GM18511 (cell line): ENCODE results near the gene GEMIN8.

Experiments
- ATAC-seq: cut with Tn5 transposase; IDR thresholded peaks from one replicate; pipeline ENCODE4 v1.9.1; 2021; ENCODE audit warnings: mild to moderate bottlenecking, moderate library complexity; ENCODE audit not compliant: unreplicated experiment

Gene GEMIN8, protein sequence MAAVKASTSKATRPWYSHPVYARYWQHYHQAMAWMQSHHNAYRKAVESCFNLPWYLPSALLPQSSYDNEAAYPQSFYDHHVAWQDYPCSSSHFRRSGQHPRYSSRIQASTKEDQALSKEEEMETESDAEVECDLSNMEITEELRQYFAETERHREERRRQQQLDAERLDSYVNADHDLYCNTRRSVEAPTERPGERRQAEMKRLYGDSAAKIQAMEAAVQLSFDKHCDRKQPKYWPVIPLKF

GRCh38 chrX:14029425-14030173 is at the start of gene GEMIN8:
TSS of gene GEMIN8 (minus strand) at chrX:14029892. CDS start at chrX:14021478, 8,414 bp downstream.
- ATAC-seq: peak; percentile 89

- ATAC-seq: no peak
Measured at GRCh38 chrX:14076639-14077038, 46.9 kb upstream of the GEMIN8 start.

DNA sequence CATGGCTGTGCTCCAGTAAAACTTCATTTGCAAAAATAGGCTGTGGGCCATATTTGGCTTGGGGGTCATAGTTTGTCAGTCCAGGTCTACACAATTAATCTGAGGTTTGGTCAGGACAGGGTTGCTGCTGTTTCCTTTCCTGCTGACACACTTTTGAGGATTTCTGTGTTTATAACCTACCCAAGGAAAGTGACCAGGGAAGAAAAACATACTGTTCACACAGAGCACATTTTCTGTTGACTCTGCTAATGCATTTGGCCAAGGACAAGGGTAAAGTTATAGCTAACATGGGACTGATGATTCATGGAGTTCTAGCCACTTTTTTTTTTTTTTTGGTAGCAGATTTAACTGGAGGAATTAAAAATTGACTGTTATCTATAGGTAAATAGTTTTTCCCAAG is 43.9 kb upstream of the GEMIN8 start:
- ATAC-seq: no peak

GRCh38 chrX:14073071-14073470 is 43.4 kb upstream of the GEMIN8 start:
- no peak for ATAC-seq

DNA sequence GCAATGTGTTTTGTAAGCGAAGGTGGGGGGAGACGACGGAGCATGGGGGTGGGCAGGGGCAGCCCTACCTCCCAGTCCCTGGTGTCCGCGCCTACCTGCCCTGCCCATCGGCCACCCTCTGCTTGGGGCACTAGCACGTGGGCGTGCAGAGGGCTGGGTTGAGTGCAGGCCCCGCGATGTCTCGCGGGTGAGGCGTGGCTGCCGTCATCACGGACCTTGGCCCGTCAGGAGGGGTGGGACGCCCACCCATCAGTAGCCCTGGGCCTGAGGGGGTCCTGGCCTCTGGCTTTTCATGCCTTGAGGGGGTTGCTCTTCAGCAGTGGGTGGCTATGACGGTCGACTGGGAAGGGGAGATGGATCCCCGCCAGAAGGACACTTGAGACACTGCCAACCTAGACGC is 36.1 kb upstream of the GEMIN8 start:
- ATAC-seq: no peak

- no peak for ATAC-seq
Measured at GRCh38 chrX:14064626-14065432, 35.1 kb upstream of the GEMIN8 start.

- ATAC-seq: no peak
Measured at GRCh38 chrX:14062524-14062923, 32.8 kb upstream of the GEMIN8 start.

GRCh38 chrX:14056206-14056605 is 26.5 kb upstream of the GEMIN8 start:
- no peak for ATAC-seq

DNA sequence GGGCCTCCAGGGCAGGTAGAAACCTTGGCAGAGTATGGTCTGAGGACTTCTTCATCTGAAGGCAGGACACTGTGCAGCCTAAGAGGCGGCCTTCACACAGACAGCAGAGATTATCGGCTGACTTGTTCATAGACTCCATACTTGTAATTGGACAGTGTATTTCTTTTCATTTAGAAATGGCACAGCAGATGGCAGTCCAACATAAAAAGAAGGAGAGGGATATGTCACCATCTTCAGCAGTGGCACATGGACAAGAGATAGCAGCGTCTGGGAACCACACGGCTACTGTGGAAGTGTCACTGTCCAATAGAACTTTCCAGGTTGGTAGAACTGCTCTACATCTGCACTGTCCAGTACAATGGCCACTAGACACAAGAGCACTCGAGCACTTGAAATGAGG is 21.7 kb upstream of the GEMIN8 start:
- no peak for ATAC-seq

DNA sequence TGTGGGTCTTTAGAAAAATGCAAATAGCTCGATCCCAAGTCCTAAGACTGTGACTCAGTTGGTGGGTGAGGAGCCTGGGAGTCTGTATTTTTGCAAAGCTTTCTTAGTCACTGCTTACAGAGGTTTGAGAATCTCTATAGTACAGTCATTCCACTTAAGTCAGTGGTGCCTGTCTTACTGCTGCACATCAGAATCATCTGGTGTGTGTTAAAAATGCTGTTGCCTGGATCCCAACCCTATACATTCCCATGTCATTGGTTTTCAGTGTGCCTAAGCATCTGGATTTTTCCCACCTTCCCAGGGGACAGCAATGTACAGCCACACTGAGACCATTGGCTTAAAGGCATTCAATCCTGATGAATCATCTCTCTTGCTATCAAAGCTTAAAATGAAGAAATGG is 21.0 kb upstream of the GEMIN8 start:
- ATAC-seq: no peak

DNA sequence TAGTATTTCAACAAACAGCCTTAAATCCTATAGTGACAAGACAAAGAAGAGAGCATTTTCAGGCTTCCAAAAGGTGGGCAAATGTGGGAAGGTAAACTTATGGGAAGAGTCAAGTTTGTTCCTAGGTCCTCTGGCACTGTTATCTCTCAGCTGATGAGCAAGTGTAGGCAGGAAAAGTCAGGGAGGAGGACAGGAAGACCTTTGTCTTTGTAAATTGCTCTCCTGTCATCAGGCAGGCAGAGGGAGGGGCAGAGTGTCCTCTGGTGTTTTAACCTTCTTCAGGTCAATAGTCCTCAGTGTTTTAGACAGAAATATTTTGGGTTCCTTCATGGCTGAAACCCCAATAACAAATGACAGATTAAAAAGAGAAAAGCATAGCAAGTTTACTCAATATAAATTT is 13.5 kb upstream of the GEMIN8 start:
- ATAC-seq: no peak

GRCh38 chrX:14039344-14039743 is 9.7 kb upstream of the GEMIN8 start:
- ATAC-seq: peak; percentile 91

GRCh38 chrX:14038375-14039085 is 8.8 kb upstream of the GEMIN8 start:
- no peak for ATAC-seq

- no peak for ATAC-seq
Measured at GRCh38 chrX:14032406-14032805, 2.7 kb upstream of the GEMIN8 start.

DNA sequence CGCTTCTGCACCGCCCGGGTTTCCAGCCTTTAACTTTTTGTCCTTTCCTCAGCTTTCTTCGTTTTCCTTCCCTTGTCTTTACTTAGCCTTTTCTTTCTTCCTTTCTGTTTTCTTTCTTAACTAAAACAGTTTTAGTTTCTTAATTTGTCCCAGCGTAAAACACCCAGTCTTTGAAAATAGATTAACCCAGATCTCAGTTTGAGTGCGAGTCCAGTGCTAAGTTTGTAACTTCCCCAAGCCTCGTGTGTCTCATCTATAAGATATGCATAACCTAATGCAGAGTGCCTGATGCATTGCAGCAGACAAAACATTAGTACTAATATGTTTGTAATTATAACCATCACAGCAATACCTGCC is 460 bp upstream of the GEMIN8 start:
- no peak for ATAC-seq

- no peak for ATAC-seq
Measured at GRCh38 chrX:14029039-14029424, 660 bp downstream of the GEMIN8 start.

DNA sequence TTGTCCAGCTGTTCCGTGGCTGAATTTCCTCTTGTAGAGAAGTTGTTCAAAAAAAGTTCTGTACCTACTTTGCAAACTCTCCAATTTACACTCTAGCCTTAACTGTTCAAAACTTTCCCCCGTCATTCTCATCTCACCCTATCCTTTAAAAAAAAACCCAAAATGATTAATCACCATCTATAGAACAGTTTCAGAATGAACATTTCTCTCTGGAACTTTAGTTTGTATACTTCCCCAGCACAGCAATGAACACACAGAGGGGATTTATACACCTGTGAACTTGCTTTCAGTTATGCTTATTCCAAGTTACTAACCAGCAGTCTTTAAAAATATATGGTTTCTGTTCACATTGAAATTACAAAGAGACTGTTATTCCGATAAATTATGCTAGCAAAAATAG is 1.2 kb downstream of the GEMIN8 start:
- no peak for ATAC-seq

DNA sequence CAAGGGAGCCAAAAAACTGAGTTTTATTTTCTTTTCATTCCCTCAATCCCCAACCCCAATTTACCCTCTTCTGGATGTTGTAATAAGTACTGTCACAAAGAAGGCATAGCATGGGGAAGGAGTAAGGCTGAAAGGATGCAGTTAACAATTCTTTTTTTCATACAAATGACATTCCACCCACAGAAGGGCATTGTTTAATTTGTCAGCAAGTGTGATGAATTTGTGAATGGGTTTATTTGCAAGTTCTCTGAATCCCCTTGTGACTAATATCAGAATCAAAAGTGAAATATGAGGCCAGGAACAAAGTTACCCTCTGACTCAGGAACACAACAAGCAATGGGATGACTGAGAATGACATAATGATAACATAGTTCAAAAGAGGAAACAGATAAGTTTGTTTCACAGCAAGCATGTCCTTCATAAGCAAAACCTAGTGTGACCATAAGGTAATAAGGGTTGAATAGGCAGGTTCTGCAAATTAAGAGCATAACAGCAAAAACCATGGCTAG is 2.1 kb downstream of the GEMIN8 start:
- ATAC-seq: peak; percentile 46

DNA sequence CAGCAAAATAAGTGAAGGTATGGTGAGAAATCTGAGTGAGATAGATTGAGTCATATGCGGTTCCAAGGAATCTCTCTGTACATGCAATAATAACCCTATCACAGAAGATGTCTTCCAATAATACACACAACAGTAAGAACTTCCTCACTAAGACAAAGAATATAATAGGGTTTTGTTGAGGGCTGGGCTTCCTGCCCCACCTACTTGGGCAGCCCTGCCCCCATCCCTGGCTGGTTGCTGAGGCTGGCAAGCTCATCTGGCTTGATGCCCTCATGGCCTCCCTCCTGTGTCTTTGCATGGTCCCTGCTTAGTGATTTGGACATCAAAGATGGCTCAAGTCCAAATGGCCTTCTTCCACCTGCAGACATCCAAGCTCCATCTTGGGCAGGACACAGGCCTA is 2.7 kb downstream of the GEMIN8 start:
- no peak for ATAC-seq

DNA sequence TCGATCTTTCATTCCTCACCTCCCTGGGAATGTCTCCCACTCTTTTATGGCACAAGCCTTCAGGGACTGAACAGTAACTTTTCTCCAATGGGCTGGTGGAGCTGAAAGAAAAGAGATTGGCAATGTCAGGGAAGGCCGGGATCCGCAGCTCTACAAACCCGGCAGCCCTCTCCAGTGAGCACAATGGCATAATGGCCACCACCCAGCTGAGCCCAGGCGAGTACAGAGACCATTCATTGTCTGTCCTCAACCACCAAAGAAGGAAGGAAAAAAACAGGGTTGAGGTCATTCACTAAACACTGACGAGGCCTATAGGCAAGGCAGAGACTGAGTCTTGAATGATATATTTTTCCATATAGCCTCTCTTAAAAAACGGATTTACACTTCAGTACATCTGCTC is 3.6 kb downstream of the GEMIN8 start:
- ATAC-seq: no peak

GRCh38 chrX:14022019-14022418 is 7.7 kb downstream of the GEMIN8 start:
- no peak for ATAC-seq
